Osteocyte (in vitro differentiated cells): Measurements from ENCODE around the gene PRCC. TPM values are rescaled to one million over a fixed set of nuclear protein-coding genes. Genes with fewer than 3 reads are reported as not detected.
A peak's percentile ranks its signal among the peaks of the same experiment; 100 is the strongest.

ENCODE experiments used
- DNase-seq: peaks from one replicate; pipeline ENCODE4 v3.0.0; 2021; ENCODE audit warnings: mixed read lengths; ENCODE audit not compliant: unreplicated experiment; ENCODE audit errors: extremely low spot score
- H3K27ac Mint-ChIP-seq: one replicate; pipeline ENCODE4 v1.8.0; 2021; ENCODE audit warnings: mild to moderate bottlenecking, mixed read lengths; ENCODE audit not compliant: unreplicated experiment
- H3K27me3 Mint-ChIP-seq: one replicate; pipeline ENCODE4 v1.8.0; 2021; ENCODE audit warnings: mixed read lengths; ENCODE audit not compliant: unreplicated experiment
- H3K36me3 Mint-ChIP-seq: one replicate; pipeline ENCODE4 v1.8.0; 2021; ENCODE audit warnings: mixed read lengths; ENCODE audit not compliant: unreplicated experiment
- H3K4me1 Mint-ChIP-seq: one replicate; pipeline ENCODE4 v1.8.0; 2021; ENCODE audit warnings: mixed read lengths; ENCODE audit not compliant: unreplicated experiment
- H3K4me3 Mint-ChIP-seq: one replicate; pipeline ENCODE4 v1.8.0; 2021; ENCODE audit warnings: mild to moderate bottlenecking, moderate library complexity, mixed read lengths; ENCODE audit not compliant: unreplicated experiment
- H3K9me3 Mint-ChIP-seq: one replicate; pipeline ENCODE4 v1.8.0; 2021; ENCODE audit warnings: mixed read lengths; ENCODE audit not compliant: unreplicated experiment
- CTCF ChIP-seq: fragments of 200-600 bp; sonication (generic); IDR thresholded peaks from 2 replicates; pipeline ENCODE4 v1.5.0; 2021; ENCODE audit warnings: antibody characterized with exemption, mild to moderate bottlenecking, moderate library complexity
- total RNA-seq: library from RNA; stranded (reverse); gene quantifications from 2 replicates; pipeline ENCODE4 v1.2.1, GENCODE V29; 2021

Gene PRCC
- total RNA-seq, 1 donor from 2014 or later = 85.4 TPM

- Mint-ChIP-seq H3K4me1 (peaks cover 21% of the 10 kb centered on the region), H3K27me3 (peaks cover under 1% of the 10 kb centered on the region), H3K9me3 (no peaks in the 10 kb centered on the region), H3K36me3 (peaks cover 13% of the 10 kb centered on the region), H3K4me3 (no peak overlapping the region), H3K27ac (peak overlapping the region; percentile 67)
- no peak for TF ChIP-seq CTCF
- DNase-seq = no peak
Observed at GRCh38 chr1:156805766-156806511, 38.6 kb downstream of the PRCC start.

- Mint-ChIP-seq H3K27me3 (peaks cover 9% of the 10 kb centered on the region), H3K36me3 (peaks cover 5% of the 10 kb centered on the region), H3K9me3 (no peaks in the 10 kb centered on the region), H3K4me3 (no peak overlapping the region), H3K4me1 (peaks cover 13% of the 10 kb centered on the region), H3K27ac (peak overlapping the region; percentile 67)
- TF ChIP-seq CTCF = no peak
- DNase-seq = no peak
Observed at GRCh38 chr1:156806512-156807440, 39.4 kb downstream of the PRCC start.

- Mint-ChIP-seq H3K9me3 (no peaks in the 10 kb centered on the region), H3K4me3 (no peak overlapping the region), H3K27me3 (peaks cover 14% of the 10 kb centered on the region), H3K4me1 (peaks cover 9% of the 10 kb centered on the region), H3K27ac (no peak overlapping the region), H3K36me3 (no peaks in the 10 kb centered on the region)
- DNase-seq = no peak
- TF ChIP-seq CTCF = no peak
Observed at GRCh38 chr1:156807627-156808026, 40.3 kb downstream of the PRCC start.

GRCh38 chr1:156808186-156809030 lies 41.1 kb downstream of the PRCC start:
- no peak for TF ChIP-seq CTCF
- peaks cover 14% of the 10 kb centered on the region for H3K27me3 Mint-ChIP-seq
- no peaks in the 10 kb centered on the region for H3K9me3 Mint-ChIP-seq
- DNase-seq = no peak
- no peak overlapping the region for H3K27ac Mint-ChIP-seq
- peaks cover 12% of the 10 kb centered on the region for H3K4me1 Mint-ChIP-seq
- no peaks in the 10 kb centered on the region for H3K36me3 Mint-ChIP-seq
- H3K4me3 Mint-ChIP-seq = no peak overlapping the region
